NOMO-1 (cell line): Measurements from ENCODE around the gene WSCD2.

Source experiments
- DNase-seq, 2 experiments: peaks; one replicate each; lab custom pipeline; 2025; ENCODE audit not compliant: unreplicated experiment in 2 of 2; lab: John Stamatoyannopoulos, UW

Gene WSCD2

DNA sequence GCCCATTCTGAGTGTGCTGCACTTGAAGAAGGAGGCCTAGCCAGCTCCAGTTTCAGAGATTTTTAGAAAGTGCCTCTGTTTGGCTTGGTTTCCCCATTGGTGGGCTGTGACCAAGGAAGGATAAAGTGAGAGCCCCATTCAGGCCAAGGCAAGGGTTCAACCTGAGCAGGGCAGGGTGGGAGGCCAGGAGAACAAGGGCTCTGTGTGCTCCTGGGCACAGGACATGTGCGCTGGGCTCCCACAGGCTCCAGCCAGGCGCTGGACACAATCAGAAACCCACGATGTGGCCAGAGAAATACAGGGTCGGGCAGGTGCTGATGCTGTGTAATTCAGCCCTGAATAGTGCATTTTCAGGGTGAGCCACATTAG lies 23.1 kb downstream of the WSCD2 start:
- no peak for DNase-seq

DNA sequence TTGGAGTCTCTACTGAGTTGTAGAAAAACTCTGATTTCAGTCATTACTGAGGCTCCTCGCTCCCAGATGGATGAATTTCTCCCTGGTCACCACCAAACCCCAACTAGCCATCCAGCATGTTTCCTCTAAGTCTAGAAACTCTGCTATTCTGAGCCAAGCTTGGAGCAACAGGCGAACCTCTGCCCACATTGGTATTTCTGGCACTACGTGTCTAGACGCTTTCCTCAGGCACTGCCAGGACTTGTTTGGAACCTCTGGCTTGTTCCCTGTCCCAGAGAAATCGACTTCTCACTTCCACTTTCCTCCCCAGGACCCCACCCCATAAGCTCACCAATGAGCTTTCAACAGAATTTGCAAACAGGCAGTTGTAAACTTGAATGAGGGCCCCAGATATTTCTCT lies 27.6 kb downstream of the WSCD2 start:
- no peak for DNase-seq

DNA sequence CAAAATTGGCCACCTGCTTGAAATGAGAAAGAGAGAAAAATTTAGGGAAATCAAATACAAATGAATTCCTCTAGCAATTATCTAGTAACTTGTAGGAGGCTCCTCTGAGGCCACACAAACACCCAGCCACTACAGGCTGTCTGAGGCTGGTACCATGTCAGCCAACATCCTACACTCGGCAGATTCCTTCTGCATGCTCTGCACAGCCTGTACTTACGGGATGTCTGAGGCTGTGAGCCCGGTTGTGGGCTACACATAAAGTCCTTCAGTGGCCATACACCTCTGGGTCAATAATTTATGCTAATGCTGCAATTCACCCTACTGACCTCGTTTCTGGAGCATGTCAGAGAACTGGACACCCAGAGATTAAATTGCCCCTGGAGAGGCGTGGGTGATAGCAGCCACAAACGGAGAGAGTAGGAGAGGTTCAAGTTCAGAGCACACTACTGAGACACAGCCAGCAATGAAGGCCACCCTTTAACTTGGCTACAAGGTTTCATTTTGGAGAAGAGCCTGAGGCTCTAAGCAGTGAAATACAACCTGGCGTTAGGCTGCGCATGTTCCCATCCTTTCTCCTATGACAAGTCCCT lies 28.9 kb downstream of the WSCD2 start:
- DNase-seq: no peak

DNA sequence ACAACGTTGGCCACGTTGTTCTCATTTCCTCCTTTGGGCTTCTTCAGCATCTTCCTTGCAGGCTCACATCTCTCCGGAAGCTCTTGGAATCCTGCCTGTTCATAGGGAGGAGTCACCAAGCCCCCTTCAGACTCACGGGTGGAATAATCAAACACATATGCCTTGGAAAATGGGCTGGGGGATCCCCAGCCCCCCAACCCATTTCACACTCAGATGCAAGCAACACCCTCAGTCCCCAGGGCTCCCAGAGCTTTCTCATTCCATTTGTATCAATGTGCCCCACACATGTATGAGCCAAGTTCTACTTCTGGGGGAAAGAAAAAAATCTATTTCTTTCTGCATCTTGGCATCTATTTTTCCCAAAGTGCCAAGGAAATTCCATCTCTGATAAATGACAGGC lies 33.1 kb downstream of the WSCD2 start:
- DNase-seq: no peak

GRCh38 chr12:108166505-108166904 lies 37.4 kb downstream of the WSCD2 start:
- DNase-seq: no peak

DNA sequence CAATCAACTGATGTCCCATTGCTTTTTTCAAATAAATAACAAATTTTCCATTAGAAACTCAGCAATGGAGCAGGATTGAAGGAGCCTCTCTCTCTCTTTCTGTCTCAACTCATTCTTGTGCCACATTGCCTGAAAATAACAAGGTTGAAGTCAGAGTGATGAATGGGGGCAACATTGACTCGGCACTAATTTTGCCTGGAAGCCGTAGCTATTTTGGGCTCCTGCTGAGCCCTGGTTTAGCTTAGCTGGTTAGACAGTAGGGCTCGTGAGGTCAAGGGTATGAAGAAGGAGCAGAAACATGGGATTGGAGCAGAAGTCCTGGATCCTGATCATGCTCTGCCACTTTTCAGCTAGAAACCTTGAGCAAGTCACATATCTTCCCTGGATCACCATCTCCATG lies 38.9 kb downstream of the WSCD2 start:
- no peak for DNase-seq

GRCh38 chr12:108169708-108170107 lies 40.6 kb downstream of the WSCD2 start:
- no peak for DNase-seq

DNA sequence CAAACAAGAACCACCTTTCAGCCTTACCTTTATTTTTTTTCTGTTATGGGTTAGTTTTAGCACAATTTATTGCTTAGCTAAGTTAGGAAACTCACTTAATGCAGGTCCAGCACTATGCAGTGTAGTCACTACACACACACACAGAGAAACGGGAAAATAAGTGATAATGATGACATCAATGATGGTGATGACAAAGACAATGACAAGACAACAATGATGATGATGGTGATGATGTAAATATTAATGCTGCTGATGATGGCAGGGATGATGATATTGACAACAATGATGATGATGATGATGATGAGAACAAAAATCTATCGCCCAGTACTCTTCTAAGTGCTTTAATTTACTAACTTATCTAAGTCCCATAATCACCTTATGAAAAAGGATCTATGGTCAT lies 41.1 kb downstream of the WSCD2 start:
- DNase-seq: no peak

DNA sequence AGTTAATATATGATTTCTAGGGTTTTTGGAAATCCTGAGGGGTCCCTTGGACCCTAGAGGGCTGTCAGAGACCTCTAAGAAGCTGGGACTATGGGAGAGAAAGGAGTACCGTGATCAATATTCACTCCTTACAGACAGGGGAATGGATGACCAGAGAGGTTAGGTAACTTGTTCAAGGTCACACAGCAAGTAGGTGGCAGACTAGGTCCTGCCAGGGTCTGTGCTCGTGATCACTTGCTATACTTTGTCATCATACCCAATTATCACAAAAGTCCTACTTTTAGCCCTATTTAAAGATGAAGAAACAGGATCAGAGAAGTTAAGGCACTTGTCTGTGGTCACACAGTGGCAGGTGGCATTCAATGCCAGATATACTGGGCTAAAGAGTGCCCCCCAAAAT lies 42.9 kb downstream of the WSCD2 start:
- no peak for DNase-seq

DNA sequence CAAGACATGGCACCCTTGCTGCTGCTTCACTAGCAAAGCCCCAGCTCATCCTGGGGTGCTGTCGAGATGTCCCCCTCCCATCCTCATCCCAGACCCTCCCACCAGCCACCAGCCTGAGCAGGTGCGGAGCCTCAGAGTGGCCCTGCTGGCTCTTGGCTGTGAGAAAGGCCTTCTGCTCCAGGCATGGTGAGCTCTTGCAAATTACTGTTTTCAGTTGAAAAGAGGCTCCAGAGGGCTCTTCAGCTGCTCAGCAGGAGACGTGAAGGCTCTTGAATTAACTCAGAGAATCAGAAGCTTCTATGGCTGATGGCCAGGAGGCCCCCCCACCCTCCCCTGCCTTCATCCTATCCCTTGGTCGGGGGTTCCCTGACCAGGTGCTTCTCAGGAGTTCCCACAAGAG lies 44.1 kb downstream of the WSCD2 start:
- no peak for DNase-seq

- DNase-seq: no peak
Measured at GRCh38 chr12:108173892-108174291, 44.8 kb downstream of the WSCD2 start.

GRCh38 chr12:108174641-108175040 lies 45.6 kb downstream of the WSCD2 start:
- DNase-seq: no peak

DNA sequence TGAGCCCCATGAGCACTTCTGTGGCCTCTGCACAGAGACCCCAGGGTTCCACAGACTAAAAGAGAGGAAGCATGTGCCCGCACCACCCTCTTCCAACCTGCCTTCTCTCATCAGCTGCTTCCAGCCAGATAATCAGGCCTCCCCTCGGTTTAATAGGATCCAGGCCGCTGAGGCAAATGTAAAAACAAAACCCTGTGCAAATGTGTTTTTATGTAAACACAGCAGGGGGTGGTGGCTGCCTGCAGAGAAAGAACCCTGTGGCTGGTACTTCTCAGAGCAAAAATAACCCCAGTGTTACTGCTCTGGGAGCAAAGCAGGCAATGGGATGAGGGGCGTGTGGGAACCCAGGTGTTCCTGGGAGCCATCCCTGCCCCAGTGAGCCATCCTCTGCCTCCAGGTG lies 46.2 kb downstream of the WSCD2 start:
- DNase-seq: no peak

DNA sequence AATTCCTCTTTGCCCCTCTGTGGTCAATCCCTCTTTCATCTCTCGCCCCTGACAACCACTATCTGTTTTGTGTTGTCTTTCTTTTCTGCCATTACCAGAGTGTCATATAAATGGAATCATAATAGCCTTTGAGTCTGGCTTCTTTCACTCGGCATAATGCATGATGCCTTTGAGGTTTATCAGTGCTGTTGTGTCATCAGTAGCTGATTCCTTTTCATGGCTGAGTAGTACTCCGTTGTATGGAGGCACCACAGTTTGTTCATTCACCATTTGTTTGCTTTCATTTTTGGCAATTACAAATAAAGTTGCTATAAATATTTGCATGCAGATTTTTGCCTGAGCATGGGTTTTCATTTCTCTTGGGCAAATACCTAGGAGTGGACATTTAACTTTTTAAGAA lies 47.2 kb downstream of the WSCD2 start:
- no peak for DNase-seq

- DNase-seq: no peak
Measured at GRCh38 chr12:108177131-108177530, 48.0 kb downstream of the WSCD2 start.

GRCh38 chr12:108179305-108179704 lies 50.2 kb downstream of the WSCD2 start:
- no peak for DNase-seq

DNA sequence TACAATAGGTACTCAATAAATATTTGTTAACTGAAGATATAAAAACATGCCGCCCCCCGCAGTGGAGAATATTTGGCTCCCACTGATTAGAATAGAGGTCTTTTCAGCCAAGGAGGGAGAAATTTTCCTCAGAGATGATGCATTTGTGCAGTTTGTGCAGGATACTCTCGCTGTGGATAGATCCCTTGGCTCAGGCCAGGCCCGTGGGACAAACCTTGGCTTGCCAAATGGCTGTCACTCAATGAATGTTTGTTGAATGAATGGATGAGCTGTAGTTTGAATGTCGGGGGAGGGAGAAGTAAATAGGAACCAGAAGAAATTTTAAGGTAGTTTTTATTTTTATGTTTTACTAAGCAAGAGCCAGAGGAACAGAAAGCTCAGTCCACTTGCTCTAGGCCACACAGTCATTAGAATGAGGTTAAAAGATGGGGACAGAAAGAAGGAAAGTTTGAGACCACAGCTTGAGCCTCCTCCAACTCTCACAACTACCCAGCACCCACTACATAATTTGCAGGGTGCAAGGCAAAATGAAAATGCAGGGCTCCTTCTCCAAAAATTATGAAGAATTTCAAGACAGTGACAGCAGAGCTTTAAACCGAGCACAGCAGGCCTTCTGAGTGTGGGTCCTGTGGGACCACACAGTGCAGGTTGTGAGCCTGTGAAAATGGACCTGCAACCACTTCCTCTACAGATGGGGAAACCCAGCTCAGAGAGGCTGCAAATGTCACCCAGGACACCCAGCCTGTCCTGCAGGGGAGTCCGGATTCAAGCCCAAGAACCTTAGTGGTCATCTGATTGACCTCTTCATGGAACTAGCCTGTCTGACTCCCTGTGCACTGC lies 51.4 kb downstream of the WSCD2 start:
- DNase-seq: no peak

GRCh38 chr12:108181095-108181454 lies 52.0 kb downstream of the WSCD2 start:
- DNase-seq: no peak

DNA sequence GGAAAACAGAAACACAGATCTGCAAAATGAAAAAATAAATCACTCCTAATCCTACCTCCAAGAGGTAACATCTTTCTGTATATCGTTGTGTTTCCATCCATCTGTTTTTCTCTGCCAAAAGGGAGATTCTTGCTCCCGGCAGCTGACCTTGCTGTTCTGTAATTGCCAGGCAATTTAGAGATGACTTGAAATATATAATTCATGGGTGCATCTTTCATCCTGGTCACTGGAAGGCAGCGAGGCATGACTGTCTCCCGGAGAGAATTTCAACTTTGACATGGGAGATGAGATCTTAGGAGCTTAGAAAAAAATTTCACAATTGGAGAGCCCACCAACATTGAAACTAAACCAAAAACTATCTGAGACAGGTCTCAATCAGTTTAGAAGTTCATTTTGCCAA lies 53.0 kb downstream of the WSCD2 start:
- DNase-seq: no peak

DNA sequence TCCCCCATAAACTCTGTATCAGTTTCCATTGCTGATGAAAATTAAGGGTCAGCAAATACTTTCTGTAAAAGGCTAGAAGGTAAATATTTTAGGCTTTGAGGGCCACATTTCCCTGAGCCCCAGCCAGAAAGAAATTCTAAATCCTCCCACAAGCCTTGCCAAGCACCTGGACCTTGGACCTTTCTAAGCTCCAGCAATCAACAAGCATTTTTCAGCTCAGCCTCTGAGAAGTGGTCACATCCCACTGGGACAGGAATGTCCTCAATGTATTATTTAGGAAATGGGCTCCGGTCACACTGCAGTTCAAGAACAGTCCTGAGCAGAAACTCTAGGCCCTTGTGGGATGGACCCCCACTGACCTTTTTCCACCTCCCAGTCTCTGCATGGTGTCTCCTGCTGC lies 55.9 kb downstream of the WSCD2 start:
- DNase-seq: no peak

DNA sequence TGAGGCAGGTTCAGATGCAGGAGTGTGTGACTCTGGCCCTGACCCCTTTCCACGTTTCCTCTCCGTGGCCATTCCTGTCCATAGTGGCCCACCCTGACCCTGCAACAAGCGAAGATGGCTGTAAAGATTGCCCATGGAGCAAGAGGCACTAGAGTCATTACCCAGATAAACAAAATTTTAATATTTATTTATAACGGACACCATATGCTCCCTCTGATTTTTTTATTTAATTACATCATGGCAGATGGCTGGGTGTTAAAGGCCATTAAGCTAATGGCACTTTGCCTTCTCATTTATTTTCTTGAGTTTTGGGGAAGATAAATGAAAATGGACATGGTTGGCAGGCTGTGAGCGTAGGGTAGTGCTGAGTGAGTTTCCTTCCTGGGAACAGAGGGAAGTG lies 58.7 kb downstream of the WSCD2 start:
- no peak for DNase-seq

GRCh38 chr12:108190529-108190928 lies 61.4 kb downstream of the WSCD2 start:
- no peak for DNase-seq

DNA sequence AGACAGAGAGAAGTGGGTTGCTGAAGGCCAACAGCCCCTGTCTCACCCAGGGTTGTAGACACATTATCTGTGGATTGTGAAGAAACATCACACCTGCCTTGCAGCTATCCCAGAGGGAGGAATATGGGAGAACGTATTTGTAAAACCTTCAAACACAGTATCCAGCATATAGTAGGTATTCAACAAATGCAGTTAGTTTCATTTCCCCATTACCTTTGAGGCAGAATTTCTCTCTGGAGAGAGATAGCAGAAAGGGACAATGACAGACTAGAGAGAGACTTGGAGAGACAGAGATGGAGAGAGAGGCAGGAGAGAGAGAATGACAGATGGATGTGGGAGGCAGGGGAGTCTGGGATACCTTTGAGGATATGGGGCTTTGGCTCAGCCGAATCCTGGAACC lies 62.0 kb downstream of the WSCD2 start:
- peak in 1 of 2 experiments; percentile 2 for DNase-seq
